GM23338 (cell line): Measurements from ENCODE around the gene IGF2BP3. TPM values are rescaled to one million over a fixed set of nuclear protein-coding genes. Genes with fewer than 3 reads are reported as not detected.

Source experiments
- ATAC-seq: fragments of 200-7000 bp; cut with Tn5 transposase; 3 replicates; pipeline ENCODE4 v1.9.1; 2020
- DNase-seq: peaks from one replicate; pipeline ENCODE4 v3.0.0-alpha.2; 2015; ENCODE audit warnings: low spot score
- H2AFZ ChIP-seq: fragments of 200-600 bp; sonication (generic); 2 replicates; pipeline ENCODE4 v1.8.0; 2016; ENCODE audit warnings: antibody characterized with exemption, mild to moderate bottlenecking, moderate library complexity
- H3F3A ChIP-seq: fragments of 200-600 bp; sonication (generic); replicated peaks from 2 replicates; pipeline ENCODE4 v1.8.0; 2017; ENCODE audit warnings: antibody characterized with exemption, mixed run types, low read depth
- H3K27ac ChIP-seq: fragments of 200-600 bp; sonication (generic); 2 replicates; pipeline ENCODE4 v1.6.1; 2016; ENCODE audit warnings: low read depth
- H3K27me3 ChIP-seq: fragments of 200-600 bp; sonication (generic); 2 replicates; pipeline ENCODE4 v1.8.0; 2016; ENCODE audit warnings: mild to moderate bottlenecking, mixed run types, moderate library complexity; ENCODE audit not compliant: insufficient read depth
- H3K36me3 ChIP-seq: fragments of 200-600 bp; sonication (generic); 2 replicates; pipeline ENCODE4 v1.8.0; 2016; ENCODE audit warnings: mild to moderate bottlenecking; ENCODE audit not compliant: insufficient read depth
- H3K4me1 ChIP-seq: fragments of 200-600 bp; sonication (generic); 2 replicates; pipeline ENCODE4 v1.8.0; 2016; ENCODE audit warnings: mild to moderate bottlenecking, moderate library complexity; ENCODE audit not compliant: insufficient read depth
- H3K4me2 ChIP-seq: fragments of 200-600 bp; sonication (generic); 2 replicates; pipeline ENCODE4 v1.7.1; 2017; ENCODE audit warnings: mixed run types
- H3K4me3 ChIP-seq: fragments of 200-600 bp; sonication (generic); 2 replicates; pipeline ENCODE4 v1.6.1; 2016; ENCODE audit warnings: mixed run types
- H3K79me2 ChIP-seq: fragments of 200-600 bp; sonication (generic); replicated peaks from 2 replicates; pipeline ENCODE4 v1.8.0; 2017; ENCODE audit warnings: mild to moderate bottlenecking; ENCODE audit not compliant: insufficient read depth
- H3K9me2 ChIP-seq: fragments of 200-600 bp; sonication (generic); 2 replicates; pipeline ENCODE4 v1.8.0; 2017; ENCODE audit not compliant: insufficient read depth
- H4K20me1 ChIP-seq: fragments of 200-600 bp; sonication (generic); replicated peaks from 2 replicates; pipeline ENCODE4 v1.8.0; 2017; ENCODE audit warnings: mild to moderate bottlenecking; ENCODE audit not compliant: insufficient read depth
- H3K27ac Mint-ChIP-seq: 2 replicates; pipeline ENCODE4 v1.8.0; 2020; ENCODE audit warnings: inconsistent platforms, mild to moderate bottlenecking, moderate library complexity, mixed read lengths
- H3K27me3 Mint-ChIP-seq: 3 replicates; pipeline ENCODE4 v1.8.0; 2022; ENCODE audit warnings: low read depth, mild to moderate bottlenecking, moderate library complexity, mixed read lengths, inconsistent platforms; ENCODE audit not compliant: insufficient read depth, poor library complexity
- H3K36me3 Mint-ChIP-seq: 3 replicates; pipeline ENCODE4 v1.8.0; 2021; ENCODE audit warnings: low read depth, mild to moderate bottlenecking, inconsistent platforms, moderate library complexity, mixed read lengths
- H3K4me1 Mint-ChIP-seq: 3 replicates; pipeline ENCODE4 v1.8.0; 2020; ENCODE audit warnings: mild to moderate bottlenecking, inconsistent platforms, mixed read lengths
- H3K4me3 Mint-ChIP-seq: 3 replicates; pipeline ENCODE4 v1.8.0; 2021; ENCODE audit warnings: moderate library complexity, mild to moderate bottlenecking, inconsistent platforms, mixed read lengths
- H3K9me3 Mint-ChIP-seq: 3 replicates; pipeline ENCODE4 v1.8.0; 2020; ENCODE audit warnings: moderate library complexity, mild to moderate bottlenecking, inconsistent platforms, mixed read lengths
- CREB1 ChIP-seq: fragments of 250-450 bp; sonication (Bioruptor Pico); IDR thresholded peaks from 2 replicates; pipeline ENCODE4 v1.5.0; 2020; ENCODE audit warnings: low read depth, mild to moderate bottlenecking, moderate library complexity
- CTCF ChIP-seq, 2 experiments: fragments of 200-600 bp in 1 of 2; sonication (generic) in 1 of 2; conservative IDR thresholded peaks; 2 replicates each; pipeline versions ENCODE4 v1.5.1 to v1.6.1; 2016 to 2017; ENCODE audit warnings: antibody characterized with exemption in 2 of 2, low read depth in 2 of 2, mild to moderate bottlenecking in 2 of 2, moderate library complexity in 1 of 2
- EZH2phosphoT487 ChIP-seq: fragments of 200-600 bp; sonication (generic); IDR thresholded peaks from one replicate; pipeline ENCODE4 v1.8.1; 2018; ENCODE audit warnings: antibody characterized with exemption; ENCODE audit not compliant: unreplicated experiment
- JUNB ChIP-seq: IDR thresholded peaks from one replicate; pipeline ENCODE4 v1.6.1; 2016; ENCODE audit warnings: antibody characterized with exemption; ENCODE audit not compliant: unreplicated experiment
- NANOG ChIP-seq: IDR thresholded peaks from 2 replicates; pipeline ENCODE4 v1.6.1; 2016; ENCODE audit warnings: antibody characterized with exemption, borderline replicate concordance
- STAT1 ChIP-seq: IDR thresholded peaks from one replicate; pipeline ENCODE4 v1.6.1; 2016; ENCODE audit warnings: antibody characterized with exemption; ENCODE audit not compliant: unreplicated experiment
- ZNF114 ChIP-seq: fragments of 250-450 bp; sonication (Bioruptor Pico); IDR thresholded peaks from 2 replicates; pipeline ENCODE4 v1.5.0; 2020; ENCODE audit warnings: mild to moderate bottlenecking, moderate library complexity
- polyA plus RNA-seq: library from polyadenylated mRNA; unstranded; fragments of >200 nt; fragmentation: Nextera tagmentation; extraction: Ambion mirVana; gene quantifications from 2 replicates; pipeline ENCODE4 v1.2.1, GENCODE V29; 2016
- total RNA-seq: library from RNA; depleted of rRNA; stranded (reverse); fragments of >200 nt; shearing (Covaris generic); gene quantifications from 2 replicates; pipeline ENCODE4 v1.2.3, GENCODE V29; 2014
- TF ChIP-seq, protein P1 (sequence below): IDR thresholded peaks from one replicate; pipeline ENCODE4 v1.6.1; 2018; ENCODE audit warnings: antibody characterized with exemption; ENCODE audit not compliant: unreplicated experiment
- TF ChIP-seq, protein P2 (sequence below): fragments of 250-450 bp; sonication (Bioruptor Pico); IDR thresholded peaks from 2 replicates; pipeline ENCODE4 v1.5.0; 2020; ENCODE audit warnings: mild to moderate bottlenecking, moderate library complexity
- TF ChIP-seq, protein P3 (sequence below): IDR thresholded peaks from 2 replicates; pipeline ENCODE4 v1.6.1; 2016; ENCODE audit warnings: antibody characterized with exemption

The IGF2BP3 gene
- total and polyA plus RNA-seq, 2 experiments from 2014 or later = 52.0 to 183 TPM

GRCh38 chr7:23397241-23397640 is 73.0 kb downstream of the IGF2BP3 start (continued):
- TF ChIP-seq JUNB = no peak
- no peak for TF ChIP-seq STAT1
- TF ChIP-seq ZNF114 (CRISPR knock-in tag) = no peak

DNA sequence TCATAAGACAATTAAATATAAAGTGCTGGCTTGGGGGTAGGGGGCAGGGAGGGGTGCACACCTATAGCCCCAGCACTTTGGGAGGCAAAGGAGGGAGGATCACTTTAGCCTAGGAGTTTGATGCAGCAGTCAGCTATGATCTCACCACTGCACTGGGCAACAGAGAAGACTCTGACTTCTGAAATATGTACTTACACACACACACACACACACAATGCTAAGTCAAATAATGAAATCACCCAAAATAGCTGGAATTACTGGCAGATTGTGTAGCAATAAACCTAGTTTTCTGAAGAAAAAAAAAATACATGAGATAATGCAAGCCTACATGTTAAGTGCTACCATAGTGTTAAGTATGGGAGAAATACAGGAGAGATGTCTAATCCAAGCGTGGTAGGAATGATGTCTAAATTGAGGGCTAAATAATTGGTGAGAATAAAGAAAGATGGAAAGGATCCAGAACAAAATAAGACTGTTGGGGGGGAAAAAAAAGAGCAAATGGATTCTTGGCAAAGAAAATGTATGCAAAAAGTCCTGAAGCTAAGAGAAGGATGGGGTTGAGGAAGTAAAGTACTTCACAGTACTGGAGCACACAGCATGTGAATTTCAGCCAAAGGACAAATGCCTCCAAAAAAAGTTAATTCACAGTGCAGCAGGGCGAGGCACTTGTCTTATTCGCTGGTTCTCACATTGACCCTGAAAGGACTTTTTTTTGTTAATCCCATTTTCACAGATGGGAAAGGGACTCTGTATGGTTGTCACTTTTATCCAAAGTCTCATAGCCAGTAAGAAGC is 73.9 kb downstream of the IGF2BP3 start:
- Histone ChIP-seq H3K79me2 (peaks cover 99% of the 10 kb centered on the region), H2AFZ (no peak overlapping the region), H3K36me3 (peaks cover 11% of the 10 kb centered on the region), H3F3A (peaks cover 17% of the 10 kb centered on the region; the same call in 1 of the 2 replicates), H3K4me2 (no peak overlapping the region), H3K4me1 (0 out of 2 replicates have a peak, but pooled peaks cover 4% of the 10 kb centered on the region), H3K27me3 (no peaks in the 10 kb centered on the region), H4K20me1 (peaks cover 61% of the 10 kb centered on the region), H3K9me2 (no peaks in the 10 kb centered on the region), H3K4me3 (no peak overlapping the region), H3K27ac (no peak overlapping the region)
- Mint-ChIP-seq H3K27me3 (peaks cover 2% of the 10 kb centered on the region), H3K9me3 (no peaks in the 10 kb centered on the region), H3K27ac (peak overlapping the region; percentile 43; the same call in 1 of the 2 replicates), H3K4me3 (no peak overlapping the region), H3K4me1 (peaks cover 6% of the 10 kb centered on the region; the same call in 2 of the 3 replicates), H3K36me3 (peaks cover 58% of the 10 kb centered on the region)
- TF ChIP-seq EZH2phosphoT487 = no peak
- TF ChIP-seq, protein P1, sequence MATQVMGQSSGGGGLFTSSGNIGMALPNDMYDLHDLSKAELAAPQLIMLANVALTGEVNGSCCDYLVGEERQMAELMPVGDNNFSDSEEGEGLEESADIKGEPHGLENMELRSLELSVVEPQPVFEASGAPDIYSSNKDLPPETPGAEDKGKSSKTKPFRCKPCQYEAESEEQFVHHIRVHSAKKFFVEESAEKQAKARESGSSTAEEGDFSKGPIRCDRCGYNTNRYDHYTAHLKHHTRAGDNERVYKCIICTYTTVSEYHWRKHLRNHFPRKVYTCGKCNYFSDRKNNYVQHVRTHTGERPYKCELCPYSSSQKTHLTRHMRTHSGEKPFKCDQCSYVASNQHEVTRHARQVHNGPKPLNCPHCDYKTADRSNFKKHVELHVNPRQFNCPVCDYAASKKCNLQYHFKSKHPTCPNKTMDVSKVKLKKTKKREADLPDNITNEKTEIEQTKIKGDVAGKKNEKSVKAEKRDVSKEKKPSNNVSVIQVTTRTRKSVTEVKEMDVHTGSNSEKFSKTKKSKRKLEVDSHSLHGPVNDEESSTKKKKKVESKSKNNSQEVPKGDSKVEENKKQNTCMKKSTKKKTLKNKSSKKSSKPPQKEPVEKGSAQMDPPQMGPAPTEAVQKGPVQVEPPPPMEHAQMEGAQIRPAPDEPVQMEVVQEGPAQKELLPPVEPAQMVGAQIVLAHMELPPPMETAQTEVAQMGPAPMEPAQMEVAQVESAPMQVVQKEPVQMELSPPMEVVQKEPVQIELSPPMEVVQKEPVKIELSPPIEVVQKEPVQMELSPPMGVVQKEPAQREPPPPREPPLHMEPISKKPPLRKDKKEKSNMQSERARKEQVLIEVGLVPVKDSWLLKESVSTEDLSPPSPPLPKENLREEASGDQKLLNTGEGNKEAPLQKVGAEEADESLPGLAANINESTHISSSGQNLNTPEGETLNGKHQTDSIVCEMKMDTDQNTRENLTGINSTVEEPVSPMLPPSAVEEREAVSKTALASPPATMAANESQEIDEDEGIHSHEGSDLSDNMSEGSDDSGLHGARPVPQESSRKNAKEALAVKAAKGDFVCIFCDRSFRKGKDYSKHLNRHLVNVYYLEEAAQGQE = no peak
- TF ChIP-seq CTCF (conservative IDR thresholded peaks at IDR 0.05; ENCODE audit: low read depth in 2 of 2) = no peak
- TF ChIP-seq JUNB = no peak
- TF ChIP-seq, protein P2, sequence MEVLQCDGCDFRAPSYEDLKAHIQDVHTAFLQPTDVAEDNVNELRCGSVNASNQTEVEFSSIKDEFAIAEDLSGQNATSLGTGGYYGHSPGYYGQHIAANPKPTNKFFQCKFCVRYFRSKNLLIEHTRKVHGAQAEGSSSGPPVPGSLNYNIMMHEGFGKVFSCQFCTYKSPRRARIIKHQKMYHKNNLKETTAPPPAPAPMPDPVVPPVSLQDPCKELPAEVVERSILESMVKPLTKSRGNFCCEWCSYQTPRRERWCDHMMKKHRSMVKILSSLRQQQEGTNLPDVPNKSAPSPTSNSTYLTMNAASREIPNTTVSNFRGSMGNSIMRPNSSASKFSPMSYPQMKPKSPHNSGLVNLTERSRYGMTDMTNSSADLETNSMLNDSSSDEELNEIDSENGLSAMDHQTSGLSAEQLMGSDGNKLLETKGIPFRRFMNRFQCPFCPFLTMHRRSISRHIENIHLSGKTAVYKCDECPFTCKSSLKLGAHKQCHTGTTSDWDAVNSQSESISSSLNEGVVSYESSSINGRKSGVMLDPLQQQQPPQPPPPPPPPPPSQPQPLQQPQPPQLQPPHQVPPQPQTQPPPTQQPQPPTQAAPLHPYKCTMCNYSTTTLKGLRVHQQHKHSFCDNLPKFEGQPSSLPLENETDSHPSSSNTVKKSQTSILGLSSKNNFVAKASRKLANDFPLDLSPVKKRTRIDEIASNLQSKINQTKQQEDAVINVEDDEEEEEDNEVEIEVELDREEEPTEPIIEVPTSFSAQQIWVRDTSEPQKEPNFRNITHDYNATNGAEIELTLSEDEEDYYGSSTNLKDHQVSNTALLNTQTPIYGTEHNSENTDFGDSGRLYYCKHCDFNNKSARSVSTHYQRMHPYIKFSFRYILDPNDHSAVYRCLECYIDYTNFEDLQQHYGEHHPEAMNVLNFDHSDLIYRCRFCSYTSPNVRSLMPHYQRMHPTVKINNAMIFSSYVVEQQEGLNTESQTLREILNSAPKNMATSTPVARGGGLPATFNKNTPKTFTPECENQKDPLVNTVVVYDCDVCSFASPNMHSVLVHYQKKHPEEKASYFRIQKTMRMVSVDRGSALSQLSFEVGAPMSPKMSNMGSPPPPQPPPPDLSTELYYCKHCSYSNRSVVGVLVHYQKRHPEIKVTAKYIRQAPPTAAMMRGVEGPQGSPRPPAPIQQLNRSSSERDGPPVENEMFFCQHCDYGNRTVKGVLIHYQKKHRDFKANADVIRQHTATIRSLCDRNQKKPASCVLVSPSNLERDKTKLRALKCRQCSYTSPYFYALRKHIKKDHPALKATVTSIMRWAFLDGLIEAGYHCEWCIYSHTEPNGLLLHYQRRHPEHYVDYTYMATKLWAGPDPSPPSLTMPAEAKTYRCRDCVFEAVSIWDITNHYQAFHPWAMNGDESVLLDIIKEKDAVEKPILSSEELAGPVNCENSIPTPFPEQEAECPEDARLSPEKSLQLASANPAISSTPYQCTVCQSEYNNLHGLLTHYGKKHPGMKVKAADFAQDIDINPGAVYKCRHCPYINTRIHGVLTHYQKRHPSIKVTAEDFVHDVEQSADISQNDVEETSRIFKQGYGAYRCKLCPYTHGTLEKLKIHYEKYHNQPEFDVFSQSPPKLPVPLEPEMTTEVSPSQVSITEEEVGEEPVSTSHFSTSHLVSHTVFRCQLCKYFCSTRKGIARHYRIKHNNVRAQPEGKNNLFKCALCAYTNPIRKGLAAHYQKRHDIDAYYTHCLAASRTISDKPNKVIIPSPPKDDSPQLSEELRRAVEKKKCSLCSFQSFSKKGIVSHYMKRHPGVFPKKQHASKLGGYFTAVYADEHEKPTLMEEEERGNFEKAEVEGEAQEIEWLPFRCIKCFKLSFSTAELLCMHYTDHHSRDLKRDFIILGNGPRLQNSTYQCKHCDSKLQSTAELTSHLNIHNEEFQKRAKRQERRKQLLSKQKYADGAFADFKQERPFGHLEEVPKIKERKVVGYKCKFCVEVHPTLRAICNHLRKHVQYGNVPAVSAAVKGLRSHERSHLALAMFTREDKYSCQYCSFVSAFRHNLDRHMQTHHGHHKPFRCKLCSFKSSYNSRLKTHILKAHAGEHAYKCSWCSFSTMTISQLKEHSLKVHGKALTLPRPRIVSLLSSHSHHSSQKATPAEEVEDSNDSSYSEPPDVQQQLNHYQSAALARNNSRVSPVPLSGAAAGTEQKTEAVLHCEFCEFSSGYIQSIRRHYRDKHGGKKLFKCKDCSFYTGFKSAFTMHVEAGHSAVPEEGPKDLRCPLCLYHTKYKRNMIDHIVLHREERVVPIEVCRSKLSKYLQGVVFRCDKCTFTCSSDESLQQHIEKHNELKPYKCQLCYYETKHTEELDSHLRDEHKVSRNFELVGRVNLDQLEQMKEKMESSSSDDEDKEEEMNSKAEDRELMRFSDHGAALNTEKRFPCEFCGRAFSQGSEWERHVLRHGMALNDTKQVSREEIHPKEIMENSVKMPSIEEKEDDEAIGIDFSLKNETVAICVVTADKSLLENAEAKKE (CRISPR knock-in tag) = no peak
- TF ChIP-seq CREB1 (CRISPR knock-in tag) = no peak
- TF ChIP-seq NANOG = no peak
- TF ChIP-seq, protein P3, sequence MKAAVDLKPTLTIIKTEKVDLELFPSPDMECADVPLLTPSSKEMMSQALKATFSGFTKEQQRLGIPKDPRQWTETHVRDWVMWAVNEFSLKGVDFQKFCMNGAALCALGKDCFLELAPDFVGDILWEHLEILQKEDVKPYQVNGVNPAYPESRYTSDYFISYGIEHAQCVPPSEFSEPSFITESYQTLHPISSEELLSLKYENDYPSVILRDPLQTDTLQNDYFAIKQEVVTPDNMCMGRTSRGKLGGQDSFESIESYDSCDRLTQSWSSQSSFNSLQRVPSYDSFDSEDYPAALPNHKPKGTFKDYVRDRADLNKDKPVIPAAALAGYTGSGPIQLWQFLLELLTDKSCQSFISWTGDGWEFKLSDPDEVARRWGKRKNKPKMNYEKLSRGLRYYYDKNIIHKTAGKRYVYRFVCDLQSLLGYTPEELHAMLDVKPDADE = no peak
- TF ChIP-seq ZNF114 (CRISPR knock-in tag) = no peak
- no peak for ATAC-seq
- no peak for DNase-seq
